ENCODE results near the gene EFEMP2. TPM values are rescaled to one million over a fixed set of nuclear protein-coding genes. Genes with fewer than 3 reads are reported as not detected.

EFEMP2 gene
- polyA plus RNA-seq, 3 donors: 16.6 to 103 (median 62.4) TPM

DNA sequence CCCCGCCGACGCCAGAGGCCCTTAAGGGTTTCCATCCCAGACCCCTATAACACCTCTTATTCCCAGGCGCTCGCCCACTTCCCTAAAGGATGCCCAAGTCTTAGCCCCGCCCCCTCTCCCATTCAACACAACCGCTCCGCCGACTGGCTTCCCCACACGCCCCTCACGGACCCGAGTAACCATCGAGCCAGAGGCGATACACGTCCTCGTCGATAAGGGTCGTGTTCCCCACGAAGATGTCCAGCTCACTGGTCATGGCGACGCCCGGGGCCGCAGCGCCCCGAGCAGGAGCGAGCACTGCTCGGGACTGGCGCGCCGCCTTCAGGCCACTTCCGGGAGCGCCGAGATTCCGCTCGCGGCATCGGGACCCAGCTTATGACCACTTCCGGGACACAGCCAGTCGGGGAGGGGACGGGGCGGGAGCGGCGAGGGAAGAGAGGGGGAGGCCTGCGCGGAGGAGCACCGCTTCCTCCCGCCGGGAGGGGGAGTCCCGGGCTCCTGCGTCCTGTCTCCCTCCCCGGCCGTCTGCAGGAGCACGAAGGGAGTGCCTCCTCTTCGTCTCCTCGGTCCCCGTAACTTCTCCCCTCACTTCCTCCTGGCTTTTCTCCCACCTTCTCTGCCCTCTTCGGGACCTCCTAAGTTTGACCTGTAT is 15.7 kb upstream of the EFEMP2 start, which contains the start of gene FIBP:
FIBP (minus strand) TSS at position 309 of the 652 bp plus-strand sequence; CDS start at position 256, 53 bp downstream.
- peak within 1 kb of the TSS; percentile 55 for H3K27ac ChIP-seq (ENCODE audit: low read depth, low read length)
- 0 to 1% (median 0%) methylated on average over 45 to 57 of the region's 57 CpGs for WGBS, 3 donors

- WGBS, 3 donors: 2 to 5% (median 4%) methylated on average over 23 of the region's 23 CpGs
These were observed 15.1 kb upstream of the EFEMP2 start for GRCh38 chr11:65887723-65888162.

DNA sequence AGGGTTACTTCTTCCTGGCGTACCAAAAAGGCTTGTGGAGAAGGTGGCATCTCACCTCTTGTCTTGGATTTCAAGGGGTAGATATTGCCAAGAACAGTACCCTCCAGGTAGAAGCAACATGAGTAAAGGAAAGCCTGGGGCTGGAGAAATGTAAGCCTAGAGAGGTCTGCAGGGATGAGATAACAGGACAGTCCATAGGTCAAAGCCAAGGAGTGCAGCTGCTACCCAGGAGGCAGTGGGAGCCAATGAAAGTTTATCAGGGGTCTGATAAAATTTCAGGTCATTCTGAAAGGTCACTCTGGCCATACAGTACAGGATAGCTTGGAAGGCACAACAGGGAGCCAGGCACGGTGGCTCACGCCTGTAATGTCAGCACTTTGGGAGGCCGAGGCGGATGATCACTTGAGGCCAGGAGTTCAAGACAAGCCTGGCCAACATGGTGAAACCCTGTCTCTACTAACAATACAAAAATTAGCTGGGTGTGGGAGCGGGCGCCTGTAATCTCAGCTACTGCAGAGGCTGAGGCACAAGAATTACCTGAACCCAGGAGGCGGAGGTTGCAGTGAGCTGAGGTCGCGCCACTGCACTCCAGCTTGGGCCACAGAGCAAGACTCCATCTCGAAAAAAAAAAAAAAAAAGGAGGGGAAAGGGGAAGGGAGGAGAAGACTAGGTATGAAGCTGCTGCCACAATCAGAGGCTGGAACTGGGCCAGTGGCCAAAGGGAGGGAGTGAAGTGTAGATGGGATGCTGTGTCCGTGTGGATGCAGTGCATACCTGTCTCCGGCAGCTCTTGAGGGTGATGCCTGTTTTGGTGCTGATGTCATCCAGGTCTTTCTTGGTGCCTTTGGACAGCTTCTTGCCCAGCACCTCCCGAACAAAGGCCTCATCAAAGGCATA is 14.5 kb upstream of the EFEMP2 start:
- H3K27ac ChIP-seq (ENCODE audit: low read depth, low read length): no peak overlapping the region
- WGBS, 3 donors: 81 to 84% (median 83%) methylated on average over 14 of the region's 14 CpGs

More at GRCh38 chr11:65887723-65888162, 15.1 kb upstream of the EFEMP2 start:
- no peak overlapping the region for H3K27ac ChIP-seq (ENCODE audit: low read depth, low read length)

DNA sequence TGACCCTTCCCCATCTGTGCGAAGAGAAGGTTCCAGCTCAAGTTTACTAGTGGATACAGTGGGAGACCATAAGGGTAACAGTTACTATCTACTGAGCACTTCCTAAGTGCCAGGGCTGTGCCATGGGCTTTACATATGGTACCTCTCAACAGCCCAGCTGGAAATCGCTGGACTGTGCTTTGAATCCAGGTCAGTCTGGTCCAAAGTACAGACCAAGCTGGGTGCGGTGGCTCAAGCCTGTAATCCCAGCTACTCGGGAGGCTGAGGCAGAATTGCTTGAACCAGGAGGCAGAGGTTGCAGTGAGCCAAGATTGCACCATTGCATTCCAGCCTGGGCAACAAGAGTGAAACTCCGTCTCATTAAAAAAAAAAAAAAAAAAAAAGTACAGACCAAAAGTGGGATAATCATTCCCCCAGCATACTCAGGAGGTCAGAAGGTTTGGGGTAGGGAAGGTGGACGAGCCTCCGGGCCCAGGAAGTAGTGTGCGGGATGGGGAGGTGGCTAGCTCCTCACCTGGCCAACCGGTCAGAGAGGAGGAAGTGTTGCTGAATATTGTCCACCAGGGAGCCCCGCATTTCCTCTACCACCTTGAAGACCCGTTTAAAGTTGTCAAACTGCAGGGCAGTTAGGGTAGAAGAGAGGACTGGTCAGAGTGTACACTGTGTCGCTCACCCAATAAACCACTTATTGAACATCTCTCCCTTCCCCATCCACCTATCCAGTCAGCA is 13.4 kb upstream of the EFEMP2 start:
- WGBS, 3 donors: 85 to 92% (median 88%) methylated on average over 12 of the region's 12 CpGs
- H3K27ac ChIP-seq (ENCODE audit: low read depth, low read length): no peak overlapping the region

- WGBS, 3 donors: 91 to 95% (median 92%) methylated on average over 7 of the region's 7 CpGs
These were observed 12.6 kb upstream of the EFEMP2 start for GRCh38 chr11:65885231-65885630.

DNA sequence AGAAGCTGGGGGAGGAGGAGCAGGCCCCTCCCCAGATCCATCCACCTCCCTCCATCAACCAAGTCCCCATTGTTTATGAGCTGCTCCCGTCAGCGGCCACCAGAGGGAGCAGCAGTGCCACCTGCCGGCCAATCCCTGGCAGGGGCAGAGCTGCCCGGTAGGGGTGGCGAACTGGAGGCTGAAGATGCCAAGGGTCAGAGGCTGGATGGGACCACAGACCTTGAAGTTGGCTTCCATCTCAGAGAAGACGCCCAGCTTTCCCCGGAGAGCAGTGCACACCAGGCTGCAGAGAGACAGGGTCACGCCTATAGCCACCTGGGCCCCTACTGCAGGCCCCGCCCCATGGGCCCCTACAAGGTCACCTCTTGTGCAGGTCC is 12.1 kb upstream of the EFEMP2 start:
- no peak overlapping the region for H3K27ac ChIP-seq (ENCODE audit: low read depth, low read length)
- 15 to 22% (median 20%) methylated on average over 9 of the region's 9 CpGs for WGBS, 3 donors

More at GRCh38 chr11:65885231-65885630, 12.6 kb upstream of the EFEMP2 start:
- no peak overlapping the region for H3K27ac ChIP-seq (ENCODE audit: low read depth, low read length)

DNA sequence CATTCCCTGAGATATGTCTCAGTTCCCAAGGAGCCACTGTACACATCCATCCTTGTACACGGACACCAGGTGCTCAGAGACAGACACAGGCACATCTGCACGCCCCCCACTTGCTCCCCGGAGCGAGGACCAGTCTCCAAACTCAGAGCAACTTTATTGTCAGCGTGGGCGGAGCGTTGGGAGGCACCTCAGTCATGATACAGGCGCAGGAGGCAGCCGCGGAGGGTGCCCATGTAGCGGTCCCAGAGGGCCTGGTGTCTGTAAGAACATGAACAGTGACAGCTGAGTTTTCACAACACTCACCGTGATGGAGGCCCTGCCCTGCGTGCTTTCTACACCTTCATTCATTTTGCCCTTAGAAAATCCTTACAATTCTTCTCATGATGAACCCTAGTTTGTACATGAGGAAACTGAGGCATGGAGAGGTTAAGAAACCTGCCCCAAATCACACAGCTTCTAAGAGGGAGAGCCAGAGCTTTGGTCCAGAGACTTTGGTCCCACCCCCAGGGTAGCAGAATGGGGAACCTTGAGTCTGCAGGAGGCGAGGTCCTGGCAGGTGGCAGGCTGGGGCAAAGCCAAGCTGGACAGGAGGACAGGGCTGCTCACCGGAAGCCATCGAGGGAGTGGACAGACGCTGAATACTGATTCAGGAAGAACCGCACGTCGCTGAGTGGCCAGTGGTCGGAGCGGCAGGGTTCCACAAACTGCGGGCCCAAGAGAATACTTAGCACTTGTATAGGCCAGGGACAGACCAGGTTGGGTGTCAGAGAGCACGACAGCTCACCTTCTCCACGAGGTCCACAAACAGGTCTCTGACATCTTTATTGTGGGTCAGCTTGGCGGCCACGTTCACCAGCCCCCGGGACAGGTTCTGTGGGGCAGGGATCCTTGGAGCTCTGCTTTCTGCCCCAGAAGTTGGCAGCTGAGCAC is 11.5 kb upstream of the EFEMP2 start:
- no peak overlapping the region for H3K27ac ChIP-seq (ENCODE audit: low read depth, low read length)
- 80 to 84% (median 81%) methylated on average over 28 of the region's 28 CpGs for WGBS, 3 donors

GRCh38 chr11:65883058-65883761 is 10.6 kb upstream of the EFEMP2 start:
- H3K27ac ChIP-seq (ENCODE audit: low read depth, low read length): no peak overlapping the region
- WGBS, 3 donors: 89 to 94% (median 92%) methylated on average over 13 of the region's 13 CpGs

GRCh38 chr11:65882120-65883057 is 9.8 kb upstream of the EFEMP2 start:
- 91% methylated on average over 29 to 30 of the region's 30 CpGs for WGBS, 3 donors
- H3K27ac ChIP-seq (ENCODE audit: low read depth, low read length): no peak overlapping the region

DNA sequence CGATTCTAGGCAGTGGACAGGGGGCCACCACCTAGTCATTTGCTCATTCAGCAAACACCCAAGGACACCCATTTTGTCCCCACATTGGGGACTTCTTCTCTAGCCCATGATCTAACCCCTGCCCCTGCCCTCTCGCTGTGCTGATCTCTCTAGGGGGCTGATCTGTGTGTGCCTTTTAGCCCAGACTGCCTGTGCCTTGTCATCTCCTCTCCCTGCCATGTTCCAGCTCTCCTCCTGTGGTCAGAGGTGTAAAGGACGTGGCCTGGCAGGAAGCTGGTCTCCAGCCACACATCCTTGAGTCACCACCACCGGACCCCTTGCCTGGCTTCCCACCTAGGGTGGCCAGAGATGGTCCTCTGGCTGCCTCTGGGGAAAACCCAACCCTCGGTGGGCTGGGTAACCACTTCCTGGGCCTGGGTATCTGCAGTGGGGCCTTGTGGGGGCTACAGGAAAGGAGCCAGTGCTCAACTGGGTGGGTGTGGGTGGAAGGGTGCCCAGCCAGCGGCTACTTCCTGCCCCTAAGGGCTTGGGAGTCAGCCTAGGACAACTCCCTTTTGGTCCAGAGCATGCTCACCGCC is 8.3 kb upstream of the EFEMP2 start:
- no peak overlapping the region for H3K27ac ChIP-seq (ENCODE audit: low read depth, low read length)

DNA sequence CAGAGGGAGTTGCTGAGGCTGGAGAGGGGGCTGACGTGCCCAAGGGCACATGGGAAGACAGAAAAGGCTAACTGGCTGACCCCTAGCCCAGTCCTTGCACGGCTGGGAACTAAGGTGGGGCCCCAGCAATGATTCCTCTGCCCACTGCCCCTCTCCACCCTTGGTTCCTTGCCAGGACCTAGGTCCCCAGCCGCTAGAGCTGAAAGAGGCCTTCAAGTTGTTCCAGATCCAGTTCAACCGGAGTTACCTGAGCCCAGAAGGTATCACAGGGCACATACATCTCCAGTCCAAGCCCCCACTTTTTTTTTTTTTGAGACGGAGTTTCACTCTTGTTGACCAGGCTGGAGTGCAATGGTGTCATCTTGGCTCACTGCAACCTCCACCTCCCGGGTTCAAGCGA is 7.4 kb upstream of the EFEMP2 start:
- WGBS, 3 donors: 63 to 81% (median 63%) methylated on average over 7 of the region's 7 CpGs
- no peak overlapping the region for H3K27ac ChIP-seq (ENCODE audit: low read depth, low read length)

More for the DNA sequence above, 8.3 kb upstream of the EFEMP2 start:
- 46 to 78% (median 52%) methylated on average over 7 of the region's 7 CpGs for WGBS, 3 donors

DNA sequence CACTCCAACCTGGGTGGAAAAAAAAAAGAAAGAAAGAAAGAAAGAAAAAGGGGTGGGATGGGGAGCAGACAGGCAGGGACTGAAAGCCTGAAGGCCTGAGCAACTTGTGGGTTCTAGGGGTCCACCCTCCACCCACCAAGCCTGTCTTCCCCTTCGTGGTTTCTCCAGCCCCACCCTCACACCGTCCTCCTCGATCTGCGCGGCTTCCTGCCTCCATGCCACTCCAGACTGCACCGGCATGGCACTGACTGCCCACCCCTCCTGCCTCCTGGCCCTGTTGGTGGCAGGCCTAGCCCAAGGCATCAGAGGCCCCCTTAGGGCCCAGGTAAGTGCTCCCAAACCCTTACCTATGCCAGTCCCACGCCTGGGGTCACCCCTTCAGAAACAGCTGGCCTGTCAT is 7.0 kb upstream of the EFEMP2 start, which contains the start of gene CTSW:
CTSW (plus strand) TSS at position 221 of the 400 bp plus-strand sequence; CDS start at position 239, 18 bp downstream.
- 21 to 68% (median 24%) methylated on average over 3 to 7 of the region's 7 CpGs for WGBS, 3 donors
- H3K27ac ChIP-seq (ENCODE audit: low read depth, low read length): no peak within 1 kb of the TSS

DNA sequence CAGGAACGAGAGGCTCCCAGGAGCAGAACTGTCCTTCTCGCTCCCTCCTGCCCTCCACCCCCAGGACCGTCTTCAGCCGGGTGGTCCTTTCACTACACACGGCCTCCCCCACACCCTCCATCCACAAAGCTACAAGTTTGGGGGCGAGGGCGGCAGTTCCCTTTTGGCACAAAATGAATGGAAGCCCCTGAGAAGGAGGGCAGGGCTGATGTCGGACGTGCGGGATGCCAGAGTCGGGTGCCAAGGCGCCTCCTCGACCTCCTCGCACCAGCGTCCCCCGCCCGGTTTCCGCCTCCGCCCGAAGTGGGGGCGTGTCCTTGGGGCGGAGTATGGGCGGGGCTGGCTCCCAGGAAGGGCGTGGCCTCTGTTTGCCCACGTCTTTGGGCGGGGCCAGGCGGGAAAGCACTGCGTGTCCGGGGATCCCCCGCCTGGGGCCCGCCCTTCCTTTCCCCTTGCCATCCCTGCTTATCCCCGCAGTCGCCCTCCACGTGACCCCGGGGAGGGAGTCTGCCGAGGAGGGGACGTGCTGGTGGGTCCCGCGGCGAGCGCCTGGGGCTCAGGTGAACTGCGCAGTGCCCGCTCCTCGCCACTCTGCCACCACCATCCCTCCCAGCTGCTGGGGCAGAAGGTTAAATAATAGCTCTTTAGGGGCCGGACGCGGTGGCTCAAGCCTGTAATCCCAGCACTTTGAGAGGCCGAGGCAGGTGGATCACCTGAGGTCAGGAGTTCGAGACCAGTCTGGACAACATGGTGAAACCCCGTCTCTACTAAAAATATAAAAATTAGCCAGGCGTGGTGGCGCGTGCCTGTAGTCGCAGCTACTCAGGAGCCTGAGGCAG is 937 bp upstream of the EFEMP2 start:
- 5 to 8% (median 7%) methylated on average over 52 to 54 of the region's 54 CpGs for WGBS, 3 donors
- peak overlapping the region; percentile 17 for H3K27ac ChIP-seq (ENCODE audit: low read depth, low read length)

GRCh38 chr11:65871811-65872548 is 620 bp downstream of the EFEMP2 start:
- WGBS, 3 donors: 27 to 49% (median 29%) methylated on average over 21 to 26 of the region's 26 CpGs
- H3K27ac ChIP-seq (ENCODE audit: low read depth, low read length): peak overlapping the region; percentile 11
